Measurements from ENCODE around the gene WWOX.

WWOX gene

DNA sequence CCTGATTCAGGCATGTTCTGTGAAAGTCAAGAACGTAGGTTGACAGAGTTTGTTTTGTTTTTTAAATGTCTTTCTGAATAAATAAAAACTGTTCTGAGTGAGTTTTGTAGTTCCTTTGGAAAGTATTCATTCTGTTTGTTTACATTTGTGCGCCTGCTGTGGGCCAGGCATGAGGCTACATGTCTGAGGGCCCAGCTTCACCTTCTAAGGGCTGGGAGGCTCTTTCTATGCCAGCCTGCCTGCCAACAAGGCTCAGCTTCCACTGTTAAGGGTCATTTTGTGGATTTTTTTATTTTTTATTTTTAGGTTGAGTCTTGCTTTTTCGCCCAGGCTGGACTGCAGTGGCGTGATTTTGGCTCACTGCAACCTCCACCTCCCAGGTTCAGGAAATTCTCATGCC, 6.1 kb downstream of the WWOX start:
- DNase-seq, result no peak

DNA sequence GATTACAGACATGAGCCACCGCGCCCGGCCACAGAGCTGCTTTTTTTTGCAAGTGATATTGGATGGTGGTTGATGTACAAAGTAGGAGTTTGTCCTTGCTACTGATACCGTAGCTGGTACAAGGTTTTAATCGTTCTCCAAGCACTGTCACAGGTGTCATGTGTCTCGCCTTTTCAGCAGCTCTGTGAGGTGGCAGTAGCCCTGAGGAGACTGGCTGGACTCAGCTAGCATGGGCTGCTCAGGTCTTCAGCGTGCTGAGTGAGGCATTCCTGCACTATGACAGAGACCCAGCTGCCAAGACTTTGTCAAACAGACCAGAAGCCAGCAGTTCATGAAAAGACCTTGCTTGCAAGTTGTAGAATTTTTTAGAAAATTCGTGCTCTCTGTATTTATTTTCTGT, 7.2 kb downstream of the WWOX start:
- DNase-seq, result no peak

DNA sequence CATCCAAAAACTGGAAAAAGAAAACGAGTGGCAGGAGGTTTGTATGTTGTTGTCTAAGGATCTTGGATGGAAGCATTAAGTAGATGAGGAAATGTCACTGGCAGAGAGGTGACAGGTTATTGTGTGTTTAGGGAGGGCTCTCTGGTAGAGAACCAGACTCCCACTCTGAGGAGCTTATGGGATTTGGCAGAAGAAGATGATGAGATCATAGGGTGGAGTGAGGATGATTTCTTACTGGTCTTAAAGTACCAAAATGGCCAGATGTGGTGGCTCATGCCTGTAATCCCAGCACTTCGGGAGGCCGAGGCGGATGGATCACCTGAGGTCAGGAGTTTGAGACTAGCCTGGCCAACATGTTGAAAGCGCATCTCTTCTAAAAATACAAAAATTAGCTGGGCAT, 9.0 kb downstream of the WWOX start:
- DNase-seq, result no peak

DNA sequence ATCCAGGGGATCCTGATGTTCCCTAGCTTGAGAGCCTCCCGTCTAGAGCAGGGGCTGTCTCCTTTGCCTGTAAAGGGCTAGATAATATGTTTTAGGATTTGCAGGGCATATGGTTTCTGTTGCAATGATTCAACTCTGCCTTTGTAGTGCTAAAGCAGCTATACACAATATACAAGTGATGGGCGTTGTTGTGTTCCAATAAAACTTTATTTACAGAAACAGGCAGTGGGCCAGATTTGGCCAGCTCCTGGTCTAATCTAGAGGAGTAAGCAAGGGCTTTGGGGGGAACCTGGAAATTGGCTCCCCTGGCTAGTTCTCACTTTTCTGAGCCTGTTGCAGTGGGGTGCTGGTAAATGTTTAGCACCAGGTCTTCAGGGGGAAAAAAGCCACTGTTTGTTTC, 13.8 kb downstream of the WWOX start:
- no peak for DNase-seq

DNA sequence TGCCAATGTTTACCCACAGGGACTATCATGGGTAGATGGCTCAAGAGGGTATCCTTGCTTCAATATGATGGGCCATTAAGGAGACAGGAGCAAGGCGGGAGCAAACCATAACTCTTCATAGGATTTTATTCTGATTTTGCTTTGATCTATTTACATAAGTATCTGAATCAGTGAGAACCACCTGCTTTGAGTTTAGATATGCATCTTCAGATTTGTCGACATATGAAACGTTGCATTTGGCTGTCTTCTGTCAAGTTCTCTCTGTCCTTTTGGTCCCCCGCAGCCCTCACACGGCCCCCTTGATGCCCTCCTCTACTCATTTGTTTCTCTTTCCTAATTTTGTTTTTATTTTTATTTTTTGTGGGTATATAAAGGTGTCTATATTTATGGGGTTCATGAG, 16.2 kb downstream of the WWOX start:
- DNase-seq, result no peak

DNA sequence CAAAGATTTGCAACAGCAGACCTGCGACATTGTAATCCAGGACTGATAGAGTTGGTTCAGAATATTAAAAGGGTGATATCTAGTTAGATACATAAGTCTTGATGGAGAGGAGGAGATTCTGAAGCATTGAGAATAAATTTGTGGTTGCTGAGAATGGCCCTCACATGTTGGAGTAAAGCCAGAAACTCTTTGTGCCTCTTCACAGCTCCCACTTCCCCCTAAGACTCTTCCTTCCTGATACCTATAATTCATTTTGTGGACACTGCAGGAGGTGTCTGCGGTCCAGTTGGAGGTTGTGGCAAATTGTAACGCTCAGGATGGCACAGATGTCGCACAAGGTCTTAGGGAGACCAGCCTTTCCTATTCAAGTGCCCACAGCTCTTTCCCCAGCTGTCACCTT, 17.5 kb downstream of the WWOX start:
- DNase-seq, result no peak

DNA sequence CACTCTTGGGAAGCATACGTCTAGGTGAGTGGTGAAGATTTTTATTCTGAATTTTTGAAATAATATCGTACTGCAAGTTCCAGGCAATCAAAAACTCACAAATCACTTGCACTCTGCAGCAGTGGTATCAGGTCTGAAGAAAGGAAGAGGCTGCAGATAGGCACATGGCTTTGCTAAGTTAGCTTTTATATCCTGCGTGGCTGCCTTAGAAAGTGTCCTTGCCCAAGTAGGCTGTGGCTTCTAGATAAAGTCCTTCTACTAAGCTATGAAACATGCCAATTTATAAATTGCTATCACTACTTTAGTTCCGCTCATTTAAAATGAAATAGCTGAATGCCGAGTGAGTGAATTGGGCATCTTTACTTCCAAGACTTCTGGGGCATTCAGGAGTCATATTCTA, 17.9 kb downstream of the WWOX start:
- DNase-seq, result no peak

DNA sequence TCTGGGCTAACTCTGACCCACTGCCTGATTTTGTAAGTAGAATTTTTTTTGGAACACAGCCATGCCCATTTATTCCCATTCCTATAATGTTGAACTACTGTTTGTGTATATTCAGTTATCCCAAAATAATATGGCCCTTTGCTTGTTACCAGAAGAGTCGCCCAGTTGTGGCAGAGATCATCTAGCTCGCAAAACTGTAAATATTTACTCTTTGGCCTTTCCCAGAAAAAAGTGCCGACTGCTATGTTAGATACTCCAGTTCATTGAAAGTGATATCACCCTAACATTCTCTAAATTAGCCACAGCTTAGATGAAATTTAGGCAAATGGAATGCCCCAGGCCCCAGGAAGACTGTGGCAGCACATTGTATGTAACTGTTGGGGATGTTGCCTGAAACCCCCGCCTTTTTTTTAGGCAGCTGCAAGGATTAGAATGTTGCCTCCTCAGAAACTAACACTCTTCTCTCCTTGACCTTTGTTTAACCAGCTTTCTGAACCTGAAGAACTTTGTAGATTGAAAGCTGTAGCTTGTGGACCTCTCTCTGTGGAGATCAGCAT, 19.1 kb downstream of the WWOX start:
- DNase-seq, result no peak

DNA sequence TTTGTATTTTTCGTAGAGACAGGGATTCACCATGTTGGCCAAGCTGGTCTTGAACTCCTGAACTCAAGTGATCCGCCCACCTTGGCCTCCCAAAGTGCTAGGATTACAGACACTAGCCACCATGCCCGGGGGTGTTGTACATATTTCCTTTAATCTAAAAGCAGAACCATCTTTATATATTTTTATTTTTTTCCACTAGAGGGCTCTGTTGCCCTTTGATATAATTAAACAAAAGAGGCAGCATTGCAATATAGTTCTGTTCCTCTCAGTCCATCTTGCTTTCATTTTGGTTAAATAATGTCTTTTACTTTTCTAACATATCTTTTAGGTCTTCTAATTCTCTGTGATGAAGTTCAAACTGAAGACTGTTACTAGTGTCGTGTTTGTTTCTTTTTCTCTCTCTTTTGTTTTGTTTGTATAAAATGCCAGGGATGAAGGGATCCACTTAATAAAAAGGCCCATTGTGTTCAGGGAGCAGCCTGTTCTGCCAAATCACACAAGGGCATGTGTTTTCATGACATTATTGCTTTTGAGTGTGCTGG, 23.4 kb downstream of the WWOX start:
- peak in 19 of 51 donors; percentile 4 to 89 (median 26) for DNase-seq

DNA sequence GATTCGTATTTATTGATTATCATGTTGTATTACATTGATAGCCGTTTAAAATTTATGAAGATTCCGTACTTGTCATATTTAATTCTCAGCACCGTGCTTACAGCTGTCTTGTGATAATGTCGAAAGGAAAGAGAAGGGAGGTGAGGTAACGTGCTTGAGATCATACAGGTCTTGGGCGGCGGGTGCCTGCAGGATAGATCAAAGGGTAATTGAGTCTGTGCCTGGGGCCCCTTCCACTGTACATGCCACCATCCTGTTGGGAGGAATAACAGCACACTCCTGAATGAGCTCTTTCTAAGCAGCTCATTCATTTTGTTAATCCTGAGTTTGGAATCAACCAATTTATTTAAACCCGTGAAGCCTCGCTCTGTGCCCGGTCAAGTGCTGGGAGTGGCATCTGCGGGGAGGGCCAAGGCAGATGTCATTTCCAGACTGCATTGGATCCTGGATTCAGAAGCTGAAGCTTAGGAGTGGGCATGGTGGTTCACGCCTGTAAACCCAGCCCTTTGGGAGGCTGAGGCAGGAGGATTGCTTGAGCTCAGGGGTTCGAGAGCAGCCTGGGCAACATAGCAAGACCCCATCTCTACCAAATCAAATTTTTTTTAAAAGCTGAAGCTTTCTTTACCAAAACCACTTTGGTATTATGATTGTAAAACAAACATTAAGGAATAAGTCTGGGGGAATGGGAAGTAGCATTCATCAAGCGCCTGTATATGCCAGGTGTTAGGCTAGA, 25.8 kb downstream of the WWOX start:
- DNase-seq, result no peak

DNA sequence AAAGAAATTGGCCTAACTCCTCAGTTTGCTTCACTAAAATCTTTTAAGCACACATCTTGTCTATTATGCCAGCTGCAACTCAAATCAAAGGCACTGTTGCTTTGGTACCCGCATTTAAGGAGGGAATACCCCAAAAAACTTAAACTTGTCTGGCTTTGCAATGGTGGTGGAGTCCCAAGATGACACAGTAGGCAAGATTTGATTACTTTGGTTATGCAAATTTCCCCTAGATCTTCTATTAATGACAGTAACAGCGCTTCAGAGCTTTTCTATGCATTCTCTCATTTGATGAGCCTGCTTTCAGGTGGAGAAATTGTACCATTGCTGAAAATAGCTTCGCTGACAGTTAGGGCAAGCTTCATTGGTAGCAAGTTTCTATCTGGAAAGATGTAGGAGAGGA, 27.2 kb downstream of the WWOX start:
- DNase-seq, result no peak

DNA sequence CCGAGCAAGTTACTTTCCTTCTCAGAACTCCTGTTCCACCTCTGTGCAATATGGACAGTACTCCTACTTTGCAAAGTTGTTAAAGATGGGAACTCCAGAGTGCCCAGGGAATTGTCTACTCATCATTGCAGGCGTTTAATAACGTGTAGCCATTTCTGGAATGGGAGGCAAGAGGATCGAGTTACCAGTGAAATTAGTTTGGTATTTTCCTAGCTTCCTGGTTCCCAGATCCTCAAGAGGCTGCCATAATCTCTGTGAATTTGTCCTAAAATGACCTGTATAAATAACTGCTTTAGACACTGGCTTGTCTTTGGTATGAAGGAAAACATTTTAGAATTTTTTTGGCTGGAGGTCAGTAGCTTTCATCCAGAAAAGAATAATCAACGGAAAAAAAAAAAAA, 27.7 kb downstream of the WWOX start:
- no peak for DNase-seq

DNA sequence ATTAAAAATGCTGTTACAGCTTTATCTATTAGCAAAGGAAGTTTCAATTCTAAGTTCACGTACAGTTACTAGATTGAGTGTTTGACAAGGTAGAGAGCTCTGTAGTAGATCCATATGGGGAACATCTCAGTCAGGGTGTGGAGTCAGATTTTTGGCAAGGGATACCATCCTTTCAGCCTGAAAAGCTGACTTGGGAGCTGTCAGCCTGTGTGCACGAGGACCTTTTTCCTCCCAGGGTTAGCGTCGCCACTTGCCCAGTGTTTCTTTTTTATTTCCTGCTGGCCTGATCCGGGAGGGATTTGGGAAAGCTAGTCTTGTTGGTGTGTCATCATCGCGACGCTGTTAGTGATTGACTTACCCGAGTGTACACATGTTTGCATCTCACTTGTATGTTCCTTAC, 29.5 kb downstream of the WWOX start:
- no peak for DNase-seq

DNA sequence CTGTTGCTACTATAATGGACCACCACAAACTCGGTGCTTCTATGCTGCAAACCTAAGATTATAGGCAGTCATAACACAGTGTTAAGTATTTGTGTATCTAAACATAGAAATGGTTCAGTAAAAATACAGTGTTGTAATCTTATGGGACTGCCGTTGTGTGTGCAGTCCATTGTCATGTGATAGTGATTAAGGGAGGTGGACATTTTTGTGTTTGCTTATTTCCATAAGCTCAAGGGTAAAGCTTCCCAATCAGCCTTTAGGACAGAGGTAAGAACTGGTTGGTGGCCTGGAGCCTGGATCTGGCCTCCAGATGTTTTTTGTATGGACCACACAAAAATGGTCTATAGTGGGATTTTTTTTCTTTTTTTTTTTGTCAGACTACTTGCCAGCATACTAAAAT, 29.9 kb downstream of the WWOX start:
- no peak for DNase-seq

DNA sequence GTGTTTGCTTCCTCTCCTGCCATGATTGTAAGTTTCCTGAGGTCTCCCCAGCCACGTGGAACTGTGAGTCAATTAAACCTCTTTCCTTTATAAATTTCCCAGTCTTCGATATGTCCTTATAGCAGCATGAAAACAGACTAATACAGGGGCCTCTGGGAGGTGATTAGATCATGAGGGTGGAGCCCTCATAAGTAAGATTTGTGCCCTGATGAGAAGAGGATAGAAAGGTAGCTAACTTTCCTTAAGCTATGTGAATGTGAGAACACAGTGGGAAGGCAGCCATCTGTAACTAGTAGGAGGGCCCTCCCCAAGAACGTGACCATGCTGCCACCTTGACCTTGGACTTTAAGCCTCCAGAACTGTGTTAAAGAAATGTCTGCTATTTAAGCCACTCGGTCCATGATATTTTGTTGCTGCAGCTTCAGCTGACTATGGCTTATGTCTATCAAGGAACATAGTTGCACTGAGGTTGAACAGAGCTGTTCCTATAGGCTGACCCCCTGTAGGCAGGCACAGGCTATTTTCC, 30.7 kb downstream of the WWOX start:
- DNase-seq, result no peak

DNA sequence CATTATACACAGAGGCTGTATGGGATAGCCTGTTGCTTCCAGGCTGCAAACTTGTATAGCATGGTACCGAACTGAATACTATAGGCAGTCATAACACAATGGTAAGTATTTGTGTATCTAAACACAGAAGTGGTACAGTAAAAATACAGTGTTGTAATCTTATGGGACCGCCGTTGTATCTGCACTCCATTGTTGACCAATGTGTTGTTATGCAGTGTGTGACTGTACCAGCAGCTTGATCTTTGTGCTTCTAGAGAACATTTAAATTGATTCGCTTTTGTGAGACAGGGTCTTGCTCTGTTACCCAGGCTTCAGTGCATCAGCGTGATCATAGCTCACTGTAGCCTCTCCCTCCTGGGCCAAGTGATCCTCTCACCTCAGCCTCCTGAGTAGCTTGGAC, 31.5 kb downstream of the WWOX start:
- DNase-seq, result no peak

DNA sequence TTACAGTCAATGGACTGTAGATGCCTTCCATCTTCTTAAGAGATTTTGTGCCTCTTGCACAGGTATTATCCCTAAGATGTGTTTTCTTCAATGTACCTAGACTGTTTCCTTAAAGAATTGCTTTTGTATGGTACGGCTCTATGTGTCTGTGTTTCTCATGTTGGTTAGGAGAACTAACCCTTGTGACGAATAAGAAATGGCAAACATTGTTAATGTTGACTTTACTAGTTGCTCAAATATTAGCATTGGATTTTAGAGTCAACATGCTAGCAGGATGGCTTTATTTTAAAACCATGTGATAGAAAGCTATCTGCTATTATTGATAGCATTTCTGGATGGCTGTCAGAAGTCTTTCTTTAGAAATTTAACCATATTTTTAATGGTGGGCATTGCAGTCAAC, 34.5 kb downstream of the WWOX start:
- no peak for DNase-seq

DNA sequence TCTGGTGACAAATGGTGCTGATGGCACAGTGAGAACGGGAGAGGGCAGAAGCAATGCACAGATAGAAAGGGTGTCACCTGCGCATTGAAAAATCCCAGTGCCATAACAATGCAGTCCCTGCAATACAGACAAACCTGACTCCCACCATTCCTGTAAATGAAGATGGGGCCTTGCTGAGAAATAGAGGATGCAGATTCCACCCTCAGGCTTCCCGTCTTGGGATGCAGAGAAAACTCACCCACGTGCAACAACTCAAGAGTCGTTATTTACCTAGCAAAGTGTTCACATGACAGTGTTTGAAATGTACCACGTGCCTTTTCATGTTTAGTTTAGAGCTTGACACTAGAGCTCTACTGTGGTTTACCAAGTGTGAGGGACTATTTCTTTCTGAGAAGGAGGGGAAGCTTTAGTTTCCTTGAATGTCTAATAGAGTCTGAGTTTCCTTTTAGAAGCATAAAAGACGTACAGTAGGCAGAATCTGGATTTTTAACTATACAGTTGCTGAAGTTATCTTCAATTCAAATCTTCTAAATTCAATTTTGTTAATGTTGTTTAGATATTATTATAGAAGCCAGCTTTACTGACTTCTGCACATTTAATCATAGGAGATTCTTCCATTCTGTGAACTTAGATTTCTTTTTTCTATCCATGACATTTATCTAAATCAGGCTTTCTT, 35.6 kb downstream of the WWOX start:
- DNase-seq, result no peak

DNA sequence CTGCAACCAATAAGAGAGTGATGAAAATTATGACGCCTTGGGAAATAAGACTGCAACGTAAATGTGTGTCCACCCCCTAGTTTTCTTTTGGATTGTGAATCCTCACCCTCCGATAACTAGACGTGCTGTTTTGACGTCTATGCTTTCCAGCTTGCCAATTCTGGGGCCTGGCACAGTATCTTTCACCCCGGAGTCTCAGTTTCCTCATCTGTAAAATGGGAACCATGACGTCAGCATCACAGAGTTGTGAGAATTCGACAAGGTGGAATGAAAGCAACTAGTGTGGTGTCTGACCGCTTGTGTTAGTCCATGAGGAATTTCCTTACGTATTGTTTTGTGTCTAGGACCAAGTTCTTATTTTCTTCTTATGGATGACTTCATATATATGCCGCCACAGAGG, 37.7 kb downstream of the WWOX start:
- DNase-seq, result no peak

DNA sequence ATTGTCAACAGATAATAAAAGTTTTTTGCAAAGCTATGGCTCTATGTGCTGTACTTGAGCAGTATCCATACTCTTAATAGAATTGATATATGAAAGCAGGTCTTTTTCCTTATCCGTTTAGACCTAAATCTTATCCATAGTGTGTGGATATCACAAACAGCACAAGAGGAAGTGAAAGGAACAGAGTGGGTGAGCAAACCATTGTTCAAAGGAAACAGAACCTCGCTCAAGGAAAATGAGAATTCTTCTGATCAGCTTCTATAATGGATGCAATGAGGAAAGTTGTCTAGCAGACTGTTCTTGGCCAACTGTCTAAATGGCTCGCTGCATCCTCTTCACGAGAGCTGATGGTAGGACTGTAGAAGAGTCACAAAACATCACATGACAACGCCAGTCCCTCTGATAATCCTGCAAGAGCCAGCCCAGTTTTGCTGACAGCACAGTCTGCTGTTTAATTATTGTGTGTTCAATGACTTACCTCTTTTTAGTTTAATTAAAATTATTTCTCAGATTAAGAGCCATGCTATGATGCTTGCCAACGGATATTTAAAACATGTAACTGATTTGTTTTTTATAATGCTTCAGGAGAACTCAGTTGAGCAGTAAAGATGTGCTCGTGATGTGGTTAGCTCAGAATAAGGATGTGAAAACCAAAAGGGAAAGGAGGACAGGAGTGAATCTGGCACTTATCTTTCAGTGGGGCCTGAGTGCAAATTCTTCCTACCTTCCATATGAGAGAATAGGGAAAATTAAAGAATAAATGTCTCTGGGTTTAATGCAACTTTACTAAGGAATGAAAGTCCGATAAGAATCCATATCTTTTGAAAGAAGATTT, 38.5 kb downstream of the WWOX start:
- DNase-seq, result no peak

DNA sequence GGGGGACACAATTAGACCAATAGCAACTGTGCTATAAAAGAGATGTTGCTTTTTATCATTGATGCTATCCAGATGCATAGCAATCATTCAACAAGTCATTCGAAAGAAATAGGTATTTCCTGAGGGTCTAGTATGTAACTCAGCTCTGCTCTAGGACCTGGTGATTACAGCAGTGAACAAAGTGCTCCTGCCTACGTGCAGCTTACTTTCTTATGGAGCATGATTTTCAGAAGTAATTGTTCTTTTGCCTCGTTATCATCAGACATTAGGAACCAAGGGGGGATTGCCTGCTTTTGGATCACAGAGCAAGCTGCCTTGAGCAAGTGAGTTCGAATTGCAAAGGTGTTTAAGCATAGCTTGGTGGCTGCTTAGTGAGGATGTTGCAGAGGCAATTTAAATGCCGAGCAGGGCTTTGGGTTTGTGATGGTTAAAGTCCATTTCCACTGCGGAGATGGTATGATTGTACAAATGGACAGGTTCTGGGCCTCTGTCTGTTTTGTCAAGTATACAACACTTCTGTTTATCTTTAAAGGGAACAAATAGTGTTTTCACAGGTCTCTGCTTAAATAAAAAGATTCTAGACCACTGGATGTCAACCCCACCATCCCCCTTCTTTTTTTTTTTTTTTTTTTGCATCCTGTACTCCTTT, 41.5 kb downstream of the WWOX start:
- no peak for DNase-seq
